ENCODE data around the gene PRMT6.

DNA sequence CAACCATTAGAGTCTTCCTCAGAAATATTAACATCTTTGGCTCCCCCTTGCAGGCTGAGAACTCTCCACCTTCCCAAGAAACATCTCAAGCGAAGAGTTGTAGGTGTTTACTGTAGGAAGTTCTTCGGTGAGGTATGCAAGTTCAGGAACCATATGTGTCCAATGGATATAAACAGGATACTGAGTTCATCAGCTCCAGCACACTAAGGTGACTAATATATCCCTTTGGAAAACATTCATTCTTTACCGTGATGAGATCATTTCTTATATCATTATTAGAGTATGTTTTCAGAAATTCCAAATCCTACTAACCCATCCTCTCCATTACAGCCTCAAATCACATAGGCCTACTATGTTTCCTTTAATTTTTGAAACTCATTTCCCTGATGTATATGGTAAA, 37.3 kb upstream of the PRMT6 start:
- TF ChIP-seq, protein P1, sequence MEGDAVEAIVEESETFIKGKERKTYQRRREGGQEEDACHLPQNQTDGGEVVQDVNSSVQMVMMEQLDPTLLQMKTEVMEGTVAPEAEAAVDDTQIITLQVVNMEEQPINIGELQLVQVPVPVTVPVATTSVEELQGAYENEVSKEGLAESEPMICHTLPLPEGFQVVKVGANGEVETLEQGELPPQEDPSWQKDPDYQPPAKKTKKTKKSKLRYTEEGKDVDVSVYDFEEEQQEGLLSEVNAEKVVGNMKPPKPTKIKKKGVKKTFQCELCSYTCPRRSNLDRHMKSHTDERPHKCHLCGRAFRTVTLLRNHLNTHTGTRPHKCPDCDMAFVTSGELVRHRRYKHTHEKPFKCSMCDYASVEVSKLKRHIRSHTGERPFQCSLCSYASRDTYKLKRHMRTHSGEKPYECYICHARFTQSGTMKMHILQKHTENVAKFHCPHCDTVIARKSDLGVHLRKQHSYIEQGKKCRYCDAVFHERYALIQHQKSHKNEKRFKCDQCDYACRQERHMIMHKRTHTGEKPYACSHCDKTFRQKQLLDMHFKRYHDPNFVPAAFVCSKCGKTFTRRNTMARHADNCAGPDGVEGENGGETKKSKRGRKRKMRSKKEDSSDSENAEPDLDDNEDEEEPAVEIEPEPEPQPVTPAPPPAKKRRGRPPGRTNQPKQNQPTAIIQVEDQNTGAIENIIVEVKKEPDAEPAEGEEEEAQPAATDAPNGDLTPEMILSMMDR (IDR thresholded peaks at IDR 0.05 in 8 of 11, conservative IDR thresholded peaks at IDR 0.05 in 3 of 11) = no peak
- TF ChIP-seq POLR2A (IDR thresholded peaks at IDR 0.05) (no peak), POLR2AphosphoS5 (IDR thresholded peaks at IDR 0.05) (no peak)

All from spleen (tissue), 7 donors.